Endometrial microvascular endothelial cells (primary cell): Measurements from ENCODE around the gene LARP4B. TPM values are rescaled to one million over a fixed set of nuclear protein-coding genes. Genes with fewer than 3 reads are reported as not detected.

Experiments used
- in situ Hi-C: cut with HindIII; loops from 2 replicates; pipeline ENCODE4 v1.10.0; 2017; ENCODE audit warnings: low sequenced_read_pairs, low pct_unique_long_range_greater_than_20kb; ENCODE audit errors: inconsistent ontology term
- total RNA-seq: library from RNA; depleted of rRNA; stranded (reverse); fragments of >200 nt; gene quantifications from one replicate; pipeline ENCODE4 v1.2.3, GENCODE V29; 2015; ENCODE audit errors: inconsistent ontology term

Gene LARP4B
- total RNA-seq, 1 donor from 2014 or later: 31.8 TPM

- in situ Hi-C loops: no loop called here
Measured at GRCh38 chr10:767794-768193, 163.7 kb downstream of the LARP4B start.

DNA sequence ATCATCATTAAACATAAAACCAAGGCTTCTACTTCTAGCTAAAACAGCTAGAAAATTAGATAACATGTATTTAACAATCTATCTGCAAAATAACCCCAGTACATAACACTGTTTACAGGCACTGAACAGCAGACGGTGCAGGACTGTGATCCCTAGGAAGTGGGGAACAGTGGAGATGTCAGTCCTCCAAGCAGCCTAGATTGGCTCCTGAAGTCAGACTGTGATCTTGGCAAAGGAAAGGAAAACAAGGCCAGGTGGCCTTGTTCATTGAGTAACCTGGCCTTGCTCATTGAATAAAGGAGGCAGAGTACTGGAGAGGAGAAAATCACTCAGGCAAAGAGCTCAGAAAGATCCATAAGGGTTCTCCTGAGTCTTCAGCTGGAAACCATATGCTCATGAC is 164.3 kb downstream of the LARP4B start:
- in situ Hi-C loops: no loop called here

DNA sequence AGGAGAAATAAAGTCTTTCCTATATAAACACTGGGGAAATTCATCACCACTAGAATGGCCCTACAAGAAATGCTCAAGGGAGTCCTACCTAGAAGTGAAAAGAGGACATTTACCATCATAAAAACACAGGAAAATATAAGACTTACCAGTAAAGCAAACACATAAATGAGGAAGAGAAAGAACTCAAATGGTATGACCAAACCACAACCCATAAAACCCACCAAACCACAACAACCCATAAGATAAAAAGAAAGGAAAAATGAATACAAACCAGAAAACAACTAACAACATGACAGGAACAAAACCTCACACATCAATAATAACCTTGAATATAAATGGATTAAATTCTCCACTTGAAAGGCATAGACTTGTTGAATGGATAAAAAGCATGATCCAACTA is 170.1 kb downstream of the LARP4B start:
- in situ Hi-C loops: no loop called here

DNA sequence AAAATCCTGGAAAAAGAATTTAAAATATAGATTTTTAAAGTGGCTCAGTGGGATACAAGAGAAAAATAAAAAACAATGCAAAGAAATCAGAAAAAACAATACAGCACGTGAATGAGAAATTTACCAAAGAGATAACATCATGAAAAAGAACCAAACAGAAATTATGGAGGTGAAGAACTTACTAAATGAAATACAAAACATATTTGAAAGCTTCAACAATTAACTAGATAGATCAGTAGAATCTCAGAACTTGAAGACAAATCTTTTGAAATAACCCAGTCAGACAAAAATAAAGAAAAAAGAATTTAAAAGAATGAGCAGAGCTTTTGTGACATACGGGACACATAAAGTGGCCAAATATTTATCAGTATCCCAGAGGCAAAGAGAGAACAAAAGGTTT is 170.9 kb downstream of the LARP4B start:
- in situ Hi-C loops: no loop called here

DNA sequence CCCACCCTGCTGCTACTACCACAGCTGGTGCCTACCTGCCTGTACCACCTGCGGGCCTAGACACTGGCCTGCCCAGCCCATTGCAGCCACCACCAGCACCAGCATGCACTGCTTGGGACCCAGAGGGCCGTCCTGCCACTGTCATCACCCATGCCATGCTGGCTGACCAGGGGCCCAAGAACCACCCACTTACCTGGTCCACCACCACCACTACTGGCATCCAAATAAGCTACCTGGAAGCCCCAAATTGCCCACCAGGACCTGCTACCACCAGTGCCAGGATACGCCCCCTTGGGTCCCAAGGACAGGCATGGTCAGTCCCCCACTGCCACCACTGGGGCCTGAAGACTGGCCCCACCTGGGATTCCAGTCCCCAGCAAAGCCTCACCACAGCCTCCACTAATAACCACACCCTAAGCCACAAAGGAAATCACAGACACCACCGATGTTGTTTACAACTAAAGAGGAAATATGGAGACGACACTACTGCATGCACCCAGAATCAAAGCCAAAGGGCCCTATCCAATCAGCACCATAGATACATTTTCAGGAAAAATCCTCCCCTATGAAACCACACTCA is 171.5 kb downstream of the LARP4B start:
- in situ Hi-C loops: no loop called here

Other genes with a start within 250 kb of the LARP4B start
- gene DIP2C, start 242.0 kb downstream of the LARP4B start, total RNA-seq: 3.2 TPM
- 24.8 TPM for gene GTPBP4, start 56.7 kb upstream of the LARP4B start, total RNA-seq
- not detected for gene IDI2, start 94.2 kb upstream of the LARP4B start, total RNA-seq
- gene IDI1, start 117.4 kb upstream of the LARP4B start, total RNA-seq: 34.8 TPM
- gene WDR37, start 124.7 kb upstream of the LARP4B start, total RNA-seq: 8.6 TPM